Measurements from ENCODE around the gene SLC6A18.

DNA sequence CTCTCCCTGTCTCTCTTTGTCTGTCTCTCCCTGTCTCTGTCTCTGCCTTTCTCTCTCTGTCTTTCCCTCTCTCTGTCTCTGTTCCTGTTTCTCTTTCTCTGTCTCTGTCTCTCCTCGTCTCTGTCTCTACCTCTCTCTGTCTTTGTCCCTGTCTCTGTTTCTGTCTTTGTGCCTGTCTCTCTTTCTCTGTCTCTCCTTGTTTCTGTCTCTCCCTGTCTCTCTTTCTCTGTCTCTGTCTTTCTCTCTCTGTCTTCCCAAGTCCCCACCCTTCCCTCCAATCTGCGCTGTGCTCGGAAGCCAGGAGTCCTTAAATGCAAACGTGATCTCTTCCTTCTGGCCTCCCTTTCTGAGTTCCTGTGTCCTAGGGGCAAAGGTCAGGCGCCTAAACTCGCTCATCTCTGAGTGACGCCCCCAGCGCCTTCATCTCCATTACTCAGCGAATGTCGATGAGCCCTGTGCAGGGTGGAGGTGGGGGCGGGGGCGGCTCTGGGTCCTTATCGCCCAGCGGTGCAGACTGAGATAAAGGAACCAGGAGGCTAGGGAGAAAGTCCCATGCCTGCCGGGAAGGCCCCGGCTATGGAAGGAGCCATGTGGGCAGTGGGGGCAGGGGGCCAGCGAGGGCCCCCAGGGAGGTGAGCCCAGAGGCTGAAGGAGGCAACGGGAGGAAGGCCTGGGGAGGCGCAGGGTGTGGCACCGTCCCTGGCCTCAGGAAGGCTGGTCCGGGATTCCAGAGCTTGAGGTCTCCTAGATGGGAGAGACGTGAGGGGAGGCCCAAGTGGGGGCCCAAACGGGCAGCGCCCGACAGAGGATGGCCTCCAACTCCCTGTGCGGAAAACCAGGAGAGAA is 25.3 kb upstream of the SLC6A18 start:
- TF ChIP-seq, protein P1, sequence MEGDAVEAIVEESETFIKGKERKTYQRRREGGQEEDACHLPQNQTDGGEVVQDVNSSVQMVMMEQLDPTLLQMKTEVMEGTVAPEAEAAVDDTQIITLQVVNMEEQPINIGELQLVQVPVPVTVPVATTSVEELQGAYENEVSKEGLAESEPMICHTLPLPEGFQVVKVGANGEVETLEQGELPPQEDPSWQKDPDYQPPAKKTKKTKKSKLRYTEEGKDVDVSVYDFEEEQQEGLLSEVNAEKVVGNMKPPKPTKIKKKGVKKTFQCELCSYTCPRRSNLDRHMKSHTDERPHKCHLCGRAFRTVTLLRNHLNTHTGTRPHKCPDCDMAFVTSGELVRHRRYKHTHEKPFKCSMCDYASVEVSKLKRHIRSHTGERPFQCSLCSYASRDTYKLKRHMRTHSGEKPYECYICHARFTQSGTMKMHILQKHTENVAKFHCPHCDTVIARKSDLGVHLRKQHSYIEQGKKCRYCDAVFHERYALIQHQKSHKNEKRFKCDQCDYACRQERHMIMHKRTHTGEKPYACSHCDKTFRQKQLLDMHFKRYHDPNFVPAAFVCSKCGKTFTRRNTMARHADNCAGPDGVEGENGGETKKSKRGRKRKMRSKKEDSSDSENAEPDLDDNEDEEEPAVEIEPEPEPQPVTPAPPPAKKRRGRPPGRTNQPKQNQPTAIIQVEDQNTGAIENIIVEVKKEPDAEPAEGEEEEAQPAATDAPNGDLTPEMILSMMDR (IDR thresholded peaks at IDR 0.05; ENCODE audit: low read depth, low read length) = no peak
- TF ChIP-seq EZH2phosphoT487 (IDR thresholded peaks at IDR 0.05; ENCODE audit: low read depth) = no peak

Data from OCI-LY3 (cell line).